GM18858 (cell line): ENCODE measurements around the gene EDEM3.
A peak's percentile ranks its signal among the peaks of the same experiment; 100 is the strongest.
"Not testable (repeated sequence)": the region's sequence is repeated elsewhere in the genome, so short reads cannot be mapped to it uniquely, and the experiment has no call there.

ENCODE experiments used
- ATAC-seq: cut with Tn5 transposase; IDR thresholded peaks from one replicate; pipeline ENCODE4 v1.9.1; 2021; ENCODE audit not compliant: unreplicated experiment

EDEM3 gene

DNA sequence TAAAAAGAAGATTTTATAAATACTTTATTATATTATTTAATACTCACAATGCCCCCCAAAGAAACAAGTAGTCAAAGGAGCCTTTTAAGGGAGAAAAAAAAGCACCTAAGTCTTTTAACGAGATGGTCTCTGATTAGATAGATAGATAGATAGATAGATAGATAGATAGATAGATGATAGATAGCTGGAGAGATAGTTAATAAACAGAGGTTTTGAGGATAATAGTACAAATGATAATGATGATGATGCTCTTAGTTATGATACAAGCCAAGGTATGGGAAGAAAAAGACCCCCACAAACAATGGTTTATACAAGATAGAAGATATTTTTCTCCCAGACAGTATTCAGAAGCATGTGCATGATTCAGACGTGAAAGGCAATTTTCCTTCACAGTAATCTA, 14.6 kb upstream of the EDEM3 start:
- ATAC-seq = no peak

GRCh38 chr1:184768467-184768866, 13.8 kb upstream of the EDEM3 start:
- no peak for ATAC-seq

GRCh38 chr1:184767591-184767990, 12.9 kb upstream of the EDEM3 start:
- ATAC-seq = no peak

DNA sequence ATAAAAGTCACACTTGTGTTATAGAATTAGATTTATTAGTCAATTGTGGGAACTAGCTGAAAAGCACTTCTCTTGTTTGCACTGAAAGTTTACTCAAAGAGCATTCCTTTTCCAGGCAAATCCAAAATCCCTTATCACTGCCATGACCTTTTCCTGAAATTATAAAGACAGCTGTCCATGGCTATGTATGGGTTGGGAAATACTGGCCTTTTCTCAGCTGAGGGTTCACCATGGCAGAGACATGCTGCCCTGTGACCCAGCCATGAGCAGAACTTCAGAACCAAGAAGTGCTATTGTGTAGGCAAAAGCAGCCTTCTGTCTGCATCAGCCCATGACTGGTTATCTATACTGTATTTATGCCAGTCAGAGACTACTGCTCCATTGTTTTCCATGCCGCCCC, 9.8 kb upstream of the EDEM3 start:
- no peak for ATAC-seq

- ATAC-seq = not testable (repeated sequence)
These were observed 8.9 kb upstream of the EDEM3 start for GRCh38 chr1:184763520-184763919.

GRCh38 chr1:184761969-184762485, 7.4 kb upstream of the EDEM3 start:
- ATAC-seq = no peak

GRCh38 chr1:184759651-184760050, 5.0 kb upstream of the EDEM3 start:
- ATAC-seq = no peak

- no peak for ATAC-seq
These were observed 4.5 kb upstream of the EDEM3 start for GRCh38 chr1:184759112-184759511.

- no peak for ATAC-seq
These were observed 3.2 kb upstream of the EDEM3 start for GRCh38 chr1:184757891-184758290.

DNA sequence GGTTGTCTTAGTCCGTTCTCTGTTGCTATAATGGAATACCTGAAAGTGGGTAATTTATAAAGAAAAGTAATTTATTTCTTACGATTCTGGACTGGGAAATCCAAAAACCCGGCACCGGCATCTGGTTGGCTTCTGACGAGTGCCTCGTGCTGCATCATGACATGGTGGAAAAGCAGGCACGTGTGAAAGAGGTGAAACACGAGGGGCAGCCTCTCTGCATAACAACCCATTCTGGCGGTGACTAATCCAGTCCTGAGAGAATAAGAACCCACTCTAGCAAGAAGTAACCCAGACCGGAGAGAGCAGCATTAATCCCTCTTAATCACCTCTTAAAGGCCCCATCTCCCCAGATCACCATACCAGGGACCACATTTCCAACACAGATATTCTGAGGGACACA, 2.7 kb upstream of the EDEM3 start:
- ATAC-seq = no peak

GRCh38 chr1:184755226-184756065, 788 bp upstream of the EDEM3 start:
- ATAC-seq = peak; percentile 1

- no peak for ATAC-seq
These were observed 816 bp downstream of the EDEM3 start for GRCh38 chr1:184753608-184754475.

DNA sequence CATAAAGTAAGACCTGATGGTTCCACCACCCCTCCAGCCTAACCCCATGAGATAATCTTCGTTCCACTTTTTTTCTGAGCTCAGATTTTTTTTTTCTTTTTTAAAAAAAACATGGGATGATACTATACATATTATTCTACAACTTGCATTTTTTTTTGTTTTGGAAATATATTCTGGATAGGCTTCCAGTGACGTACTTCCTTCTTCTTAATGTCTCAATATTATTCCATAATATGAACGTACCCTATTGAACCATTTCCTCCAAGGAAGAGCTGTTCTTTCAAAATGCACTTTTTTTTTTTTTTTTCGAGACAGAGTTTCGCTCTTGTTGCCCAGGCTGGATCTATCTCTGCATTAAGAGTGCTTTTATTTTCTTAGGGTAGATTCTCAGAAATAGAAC, 1.5 kb downstream of the EDEM3 start:
- no peak for ATAC-seq

- ATAC-seq = no peak
These were observed 2.0 kb downstream of the EDEM3 start for GRCh38 chr1:184752656-184753055.

- ATAC-seq = no peak
These were observed 5.9 kb downstream of the EDEM3 start for GRCh38 chr1:184748740-184749139.

GRCh38 chr1:184747089-184747955, 7.3 kb downstream of the EDEM3 start:
- ATAC-seq = peak; percentile 72

DNA sequence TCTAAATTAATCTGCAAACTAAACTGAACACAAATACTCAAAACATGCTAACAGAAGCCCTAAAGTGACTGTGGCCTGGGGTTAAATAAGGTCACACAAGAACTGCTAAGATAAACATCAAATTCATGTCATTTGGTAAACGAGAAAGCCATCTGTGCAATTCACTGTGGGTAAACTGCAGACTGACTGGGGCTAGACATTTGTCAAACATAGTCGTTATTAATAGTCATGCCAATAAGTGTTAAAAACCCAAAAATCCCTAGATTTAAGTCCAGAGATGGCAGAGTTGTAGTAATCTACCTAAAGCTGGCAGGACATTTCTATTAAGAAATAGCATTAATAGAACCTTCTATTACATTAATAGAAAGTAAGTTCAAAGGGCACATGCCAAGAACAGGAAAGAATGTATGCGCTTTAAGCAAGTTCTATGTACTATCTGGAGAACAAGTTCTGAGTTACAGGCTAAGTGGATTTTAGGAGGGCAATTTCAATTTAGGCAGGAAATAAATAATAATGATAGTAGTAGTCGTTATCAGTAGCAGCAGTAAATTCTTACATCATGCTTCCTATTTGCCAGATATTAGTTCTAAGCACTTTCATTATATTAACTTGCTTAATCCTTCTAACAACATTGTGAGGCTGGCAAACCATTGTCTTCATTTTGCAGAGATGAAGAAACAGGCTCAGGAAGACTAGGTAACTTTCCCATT, 8.6 kb downstream of the EDEM3 start:
- ATAC-seq = no peak

DNA sequence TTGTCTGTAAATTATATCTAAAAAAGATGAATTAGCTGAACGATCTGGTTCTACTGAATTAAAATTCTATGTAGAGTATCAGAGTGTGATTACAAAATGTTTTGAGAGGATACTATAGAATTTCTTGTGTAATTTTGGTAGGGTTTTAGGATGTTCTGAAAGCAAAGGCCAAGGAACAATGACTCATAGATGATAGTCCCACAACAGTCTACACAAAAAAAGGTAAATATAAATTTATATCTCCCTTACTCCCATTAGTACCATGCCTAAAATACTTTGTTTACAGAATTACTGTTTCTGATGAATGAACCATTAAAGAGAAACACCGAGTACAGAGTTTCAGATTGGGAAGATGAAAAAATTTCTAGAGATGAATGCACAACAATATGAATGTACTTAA, 9.5 kb downstream of the EDEM3 start:
- ATAC-seq = no peak

DNA sequence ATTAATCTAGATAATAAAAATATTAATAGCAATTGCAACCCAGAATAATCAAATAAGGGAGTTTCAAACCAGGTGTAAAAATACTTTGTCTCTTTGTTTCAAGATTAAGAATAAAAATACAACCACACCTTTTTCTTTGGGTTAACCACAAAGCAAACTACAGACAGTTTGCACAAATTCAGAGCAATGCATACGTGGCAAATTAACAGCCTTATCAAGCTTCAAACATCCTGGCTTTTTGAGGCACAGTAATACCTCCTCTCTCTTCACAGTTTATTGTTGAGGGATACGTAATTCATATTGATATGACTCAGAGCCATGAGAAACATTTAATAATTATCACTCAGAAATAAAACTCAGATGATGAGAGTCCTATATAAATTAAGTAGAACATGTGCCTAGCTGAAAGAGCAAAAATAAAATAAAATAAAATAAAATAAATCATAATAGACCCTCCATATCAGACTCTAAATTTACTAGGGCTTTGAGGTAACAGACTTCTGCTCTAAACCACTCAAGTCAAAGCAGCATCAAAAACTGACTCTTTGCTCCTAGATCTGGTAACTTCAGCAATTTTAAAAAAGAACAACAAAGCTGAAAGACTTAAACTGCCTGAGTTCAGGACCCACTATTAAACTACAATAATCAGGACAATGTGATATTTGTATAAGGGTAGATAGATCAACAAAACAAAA, 11.4 kb downstream of the EDEM3 start:
- ATAC-seq = peak; percentile 47

GRCh38 chr1:184740344-184740743, 14.3 kb downstream of the EDEM3 start:
- ATAC-seq = no peak
